Measurements from ENCODE around the gene MUS81.
"Not testable (repeated sequence)": the region's sequence is repeated elsewhere in the genome, so short reads cannot be mapped to it uniquely, and the experiment has no call there.

The MUS81 gene

DNA sequence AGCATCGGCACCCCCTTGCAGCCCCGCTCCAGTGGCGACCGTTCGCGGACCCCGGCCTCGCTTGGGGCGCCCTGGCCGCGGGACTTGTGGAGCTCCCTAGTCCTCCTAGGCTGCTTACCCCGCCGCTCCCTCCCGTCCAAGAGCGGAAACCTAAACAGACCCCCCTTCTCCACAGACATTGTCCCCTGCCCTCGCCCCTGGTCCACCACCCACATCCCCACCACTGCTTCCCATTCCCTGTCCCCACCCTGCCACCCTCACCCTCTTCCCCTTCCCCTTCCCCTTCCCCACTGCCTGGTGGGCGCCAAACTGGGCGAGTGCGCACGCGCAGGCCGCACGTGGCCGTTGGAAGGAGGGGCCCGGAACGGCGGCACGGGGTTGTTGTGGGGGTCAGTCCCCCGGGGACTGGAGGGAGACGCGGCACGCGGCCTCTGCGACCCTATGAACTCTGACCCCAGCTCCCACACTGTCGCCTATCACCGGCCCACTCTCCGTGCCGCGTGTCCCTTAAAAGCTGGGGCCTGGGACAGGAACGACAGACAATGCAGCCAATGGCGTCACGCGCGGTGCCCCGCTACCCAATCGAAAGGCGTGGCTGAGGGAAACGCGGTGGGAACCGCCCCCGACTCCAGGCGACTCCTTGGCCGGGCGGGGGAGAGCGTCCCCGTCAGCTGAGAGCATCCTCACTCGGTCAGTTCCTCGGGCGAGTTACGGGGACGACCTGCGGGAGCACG, 26.8 kb upstream of the MUS81 start, which contains the start of gene SNX32:
Gene SNX32, plus strand, starts transcription at position 667 of the 734 bp plus-strand sequence. CDS start 103 bp downstream, outside the sequence.
- DNase-seq (ENCODE audit: low read depth): peak; percentile 57
- TF ChIP-seq, protein P1, sequence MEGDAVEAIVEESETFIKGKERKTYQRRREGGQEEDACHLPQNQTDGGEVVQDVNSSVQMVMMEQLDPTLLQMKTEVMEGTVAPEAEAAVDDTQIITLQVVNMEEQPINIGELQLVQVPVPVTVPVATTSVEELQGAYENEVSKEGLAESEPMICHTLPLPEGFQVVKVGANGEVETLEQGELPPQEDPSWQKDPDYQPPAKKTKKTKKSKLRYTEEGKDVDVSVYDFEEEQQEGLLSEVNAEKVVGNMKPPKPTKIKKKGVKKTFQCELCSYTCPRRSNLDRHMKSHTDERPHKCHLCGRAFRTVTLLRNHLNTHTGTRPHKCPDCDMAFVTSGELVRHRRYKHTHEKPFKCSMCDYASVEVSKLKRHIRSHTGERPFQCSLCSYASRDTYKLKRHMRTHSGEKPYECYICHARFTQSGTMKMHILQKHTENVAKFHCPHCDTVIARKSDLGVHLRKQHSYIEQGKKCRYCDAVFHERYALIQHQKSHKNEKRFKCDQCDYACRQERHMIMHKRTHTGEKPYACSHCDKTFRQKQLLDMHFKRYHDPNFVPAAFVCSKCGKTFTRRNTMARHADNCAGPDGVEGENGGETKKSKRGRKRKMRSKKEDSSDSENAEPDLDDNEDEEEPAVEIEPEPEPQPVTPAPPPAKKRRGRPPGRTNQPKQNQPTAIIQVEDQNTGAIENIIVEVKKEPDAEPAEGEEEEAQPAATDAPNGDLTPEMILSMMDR (IDR thresholded peaks at IDR 0.05; ENCODE audit: low read depth, low read length, missing control alignments): no peak
- H3K4me3 ChIP-seq (ENCODE audit: low read depth, low read length): peak within 1 kb of the TSS; percentile 51

DNA sequence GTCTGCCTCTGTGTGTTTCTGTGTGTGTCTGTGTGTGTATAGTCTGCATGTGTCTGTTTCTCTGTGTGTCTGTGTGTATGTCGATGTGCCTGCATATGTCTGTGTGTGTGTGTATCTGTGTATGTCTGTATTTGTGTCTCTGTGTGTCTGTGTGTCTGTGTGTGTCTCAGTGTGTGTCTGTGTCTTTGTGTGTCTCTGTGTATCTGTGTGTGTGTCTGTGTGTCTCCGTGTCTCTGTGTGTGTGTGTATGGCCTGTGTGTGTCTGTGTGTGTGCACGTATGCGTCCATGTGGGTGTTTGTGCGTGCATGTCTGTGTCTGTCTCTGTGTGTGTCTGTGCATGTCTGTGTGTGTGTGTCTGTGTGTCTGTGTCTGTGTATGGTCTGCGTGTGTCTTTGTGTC, 26.0 kb upstream of the MUS81 start:
- TF ChIP-seq, protein P1 (IDR thresholded peaks at IDR 0.05; ENCODE audit: low read depth, low read length, missing control alignments): no peak
- H3K4me3 ChIP-seq (ENCODE audit: low read depth, low read length): peak overlapping the region; percentile 33
- no peak for DNase-seq (ENCODE audit: low read depth)

DNA sequence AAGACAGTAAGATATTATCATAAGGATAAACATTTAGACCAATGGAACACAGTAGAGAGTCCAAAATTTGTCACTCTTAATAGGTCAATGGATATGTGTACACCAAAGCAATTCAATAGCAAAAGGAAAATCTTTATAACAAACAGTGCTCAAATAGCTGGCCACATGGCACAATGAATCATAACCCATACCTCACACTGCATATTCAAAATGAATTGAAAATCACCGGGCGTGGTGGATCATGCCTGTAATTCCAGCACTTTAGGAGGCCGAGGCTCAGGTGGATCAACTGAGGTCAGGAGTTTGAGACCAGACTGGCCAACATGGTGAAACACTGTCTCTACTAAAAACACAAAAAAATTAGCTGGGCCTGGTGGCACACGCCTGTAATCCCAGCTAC, 18.1 kb upstream of the MUS81 start:
- DNase-seq (ENCODE audit: low read depth): no peak
- H3K4me3 ChIP-seq (ENCODE audit: low read depth, low read length): no peak overlapping the region
- TF ChIP-seq, protein P1 (IDR thresholded peaks at IDR 0.05; ENCODE audit: low read depth, low read length, missing control alignments): no peak

DNA sequence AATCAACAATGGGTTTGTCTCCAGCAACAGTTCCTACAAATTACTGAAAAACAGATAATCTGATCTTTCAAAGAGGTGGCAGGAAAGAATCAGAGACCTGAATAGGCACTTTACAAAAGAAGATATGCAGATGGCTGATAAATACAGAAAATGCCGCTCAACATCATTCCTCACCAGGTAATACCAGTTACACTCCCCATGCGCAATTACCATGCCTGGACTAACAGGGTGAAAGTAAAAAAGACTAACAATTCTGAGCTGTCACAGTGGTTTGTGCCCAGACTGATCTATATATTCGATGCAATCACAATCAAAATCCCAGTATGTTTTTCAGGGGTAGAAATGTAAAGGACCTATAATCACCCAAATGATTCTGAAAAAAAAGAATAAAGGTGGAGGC, 16.4 kb upstream of the MUS81 start:
- TF ChIP-seq, protein P1 (IDR thresholded peaks at IDR 0.05; ENCODE audit: low read depth, low read length, missing control alignments): no peak
- no peak overlapping the region for H3K4me3 ChIP-seq (ENCODE audit: low read depth, low read length)

DNA sequence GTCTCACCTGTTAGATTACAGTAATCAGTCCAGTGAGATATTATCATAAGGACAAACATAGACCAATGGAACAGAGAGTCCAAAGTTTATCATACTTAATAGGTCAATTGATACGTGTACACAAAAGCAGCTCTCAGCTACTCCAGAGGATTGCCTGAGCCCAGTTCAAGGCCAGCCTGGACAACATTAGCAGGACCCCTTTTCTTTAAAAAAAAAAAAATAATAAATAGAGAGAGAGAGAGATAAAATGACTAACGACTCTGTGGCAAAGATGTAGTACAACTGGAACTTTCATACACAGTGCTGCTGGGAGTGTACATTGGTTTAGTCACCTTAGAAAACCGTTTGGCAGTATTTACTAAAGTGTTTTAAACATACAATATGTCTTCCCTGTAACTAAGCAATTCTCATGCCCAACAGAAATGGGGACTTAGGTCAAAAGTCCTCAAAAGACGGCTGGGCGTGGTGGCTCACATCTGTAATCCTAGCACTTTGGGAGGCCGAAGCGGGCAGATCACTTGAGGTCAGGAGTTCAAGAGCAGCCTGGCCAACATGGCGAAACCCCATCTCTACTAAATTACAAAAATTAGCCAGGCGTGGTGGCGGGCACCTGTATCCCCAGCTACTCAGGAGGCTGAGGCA, 15.9 kb upstream of the MUS81 start:
- TF ChIP-seq, protein P1 (IDR thresholded peaks at IDR 0.05; ENCODE audit: low read depth, low read length, missing control alignments): no peak
- DNase-seq (ENCODE audit: low read depth): no peak
- no peak overlapping the region for H3K4me3 ChIP-seq (ENCODE audit: low read depth, low read length)

More for the DNA sequence above, 16.4 kb upstream of the MUS81 start:
- no peak for DNase-seq (ENCODE audit: low read depth)

DNA sequence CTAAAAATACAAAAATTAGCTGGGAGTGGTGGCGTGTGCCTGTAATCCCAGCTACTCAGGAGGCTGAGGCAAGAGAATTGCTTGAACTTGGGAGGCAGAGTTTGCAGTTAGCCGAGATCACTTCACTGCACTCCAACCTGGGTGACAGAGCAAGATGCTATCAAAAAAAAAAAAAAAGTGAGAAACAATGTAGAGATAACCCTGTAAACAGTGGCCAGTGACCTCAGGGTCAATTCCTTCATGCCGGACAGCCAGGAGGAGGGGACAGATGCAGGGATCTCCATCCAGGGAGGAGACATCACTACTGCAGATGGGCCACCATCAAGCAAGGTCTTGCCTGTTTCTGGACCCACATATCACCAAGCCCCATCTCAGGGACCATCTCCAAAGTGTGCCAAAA, 12.5 kb upstream of the MUS81 start:
- DNase-seq (ENCODE audit: low read depth): no peak
- TF ChIP-seq, protein P1 (IDR thresholded peaks at IDR 0.05; ENCODE audit: low read depth, low read length, missing control alignments): no peak
- no peak overlapping the region for H3K4me3 ChIP-seq (ENCODE audit: low read depth, low read length)

DNA sequence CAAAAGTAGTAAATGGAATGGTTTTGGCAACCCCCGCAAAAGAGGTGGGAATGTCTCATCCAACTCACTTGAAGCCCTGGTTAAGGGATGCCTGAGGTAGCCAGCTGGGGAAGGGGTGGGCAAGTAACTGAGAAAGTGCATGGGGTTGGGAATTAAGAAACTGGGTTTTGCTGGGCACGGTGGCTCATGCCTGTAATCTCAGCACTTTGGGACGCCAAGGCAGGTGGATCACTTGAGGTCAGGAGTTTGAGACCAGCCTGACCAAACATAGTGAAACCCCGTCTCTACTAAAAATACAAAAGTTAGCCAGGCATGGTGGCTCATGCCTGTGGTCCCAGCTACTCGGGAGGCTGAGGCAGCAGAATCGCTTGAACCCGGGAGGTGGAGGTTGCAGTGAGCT, 11.5 kb upstream of the MUS81 start:
- H3K4me3 ChIP-seq (ENCODE audit: low read depth, low read length); DNase-seq (ENCODE audit: low read depth): not testable (repeated sequence)
